HepG2 (cell line): ENCODE measurements around the gene RTP5. TPM values are rescaled to one million over a fixed set of nuclear protein-coding genes. Genes with fewer than 3 reads are reported as not detected.

ENCODE experiments used
- ATAC-seq: fragments of 200-7000 bp; cut with Tn5 transposase; 3 replicates; pipeline ENCODE4 v1.9.1; 2020; ENCODE audit warnings: mild to moderate bottlenecking, moderate library complexity
- BruUV-seq: library from RNA; stranded (reverse); fragments of 400-500 nt; replicated peaks from 2 replicates; lab custom pipeline; 2021; lab: Mats Ljungman, UMichigan
- CTCF ChIA-PET: fragments of 300-600 bp; formaldehyde crosslinking; extraction: SDS; loops from one replicate; lab custom pipeline; 2021; ENCODE audit warnings: low total read pairs, inconsistent platforms, low intra/inter-chr PET ratio; lab: Yijun Ruan, JAX
- POLR2A ChIA-PET: fragments of 350-600 bp; sonication (Branson Sonifier 250); formaldehyde crosslinking; loops from one replicate; lab custom pipeline; 2020; ENCODE audit warnings: antibody characterized with exemption, inconsistent platforms; lab: Yijun Ruan, JAX
- DNase-seq: peaks from one replicate; pipeline ENCODE4 v3.0.0-alpha.2; 2015; ENCODE audit warnings: low spot score
- FAIRE-seq: peaks from 3 replicates; lab custom pipeline; 2011; peaks lifted over from hg19 to GRCh38; lab: Jason Lieb, UNC
- H2AFZ ChIP-seq: one replicate; pipeline ENCODE4 v1.6.1; 2011; ENCODE audit warnings: low read length, inconsistent platforms
- H3K27ac ChIP-seq: fragments of 300-600 bp; 3 replicates; pipeline ENCODE4 v1.8.0; 2011; ENCODE audit warnings: mixed run types, mild to moderate bottlenecking, mixed read lengths, low read length, inconsistent platforms; ENCODE audit not compliant: insufficient read depth; ENCODE audit errors: extremely low read length
- H3K27me3 ChIP-seq, 2 experiments: fragments of 200-600 bp in 1 of 2; 2 replicates in 1 of 2; 3 replicates in 1 of 2; pipeline versions ENCODE4 v1.6.0 to v1.8.0; 2011; ENCODE audit warnings: low read length in 2 of 2, mild to moderate bottlenecking in 2 of 2, moderate library complexity in 2 of 2, inconsistent platforms in 1 of 2; ENCODE audit not compliant: insufficient read depth in 2 of 2, control insufficient read depth in 1 of 2
- H3K36me3 ChIP-seq, 2 experiments: fragments of 200-600 bp in 1 of 2; replicated peaks in 1 of 2; 2 replicates in 1 of 2; 3 replicates in 1 of 2; pipeline versions ENCODE4 v1.5.1 to v1.8.0; 2011; ENCODE audit warnings: low read length in 2 of 2, inconsistent platforms in 1 of 2; ENCODE audit not compliant: insufficient read depth in 2 of 2, control insufficient read depth in 1 of 2
- H3K4me1 ChIP-seq: 2 replicates; pipeline ENCODE4 v1.5.1; 2012; ENCODE audit warnings: low read length, inconsistent platforms; ENCODE audit not compliant: insufficient read depth
- H3K4me2 ChIP-seq: 2 replicates; pipeline ENCODE4 v1.6.0; 2011; ENCODE audit warnings: low read depth, low read length, inconsistent platforms
- H3K4me3 ChIP-seq, 3 experiments: fragments of 200-600 bp in 1 of 3; sonication (generic), shearing (Covaris generic) in 1 of 3; replicated peaks in 1 of 3; 2 replicates each; pipeline ENCODE4 v1.5.1; 2011 to 2016; ENCODE audit warnings: low read length in 3 of 3, inconsistent platforms in 2 of 3, low read depth in 2 of 3, mild to moderate bottlenecking in 2 of 3, control low read depth in 1 of 3, mixed read lengths in 1 of 3; ENCODE audit not compliant: insufficient read depth in 1 of 3
- H3K79me2 ChIP-seq: one replicate; pipeline ENCODE4 v1.6.1; 2011; ENCODE audit warnings: low read length, inconsistent platforms; ENCODE audit not compliant: insufficient read depth
- H3K9ac ChIP-seq: 2 replicates; pipeline ENCODE4 v1.6.0; 2011; ENCODE audit warnings: mild to moderate bottlenecking, low read depth, low read length, inconsistent platforms; ENCODE audit not compliant: insufficient read depth
- H3K9me3 ChIP-seq: 2 replicates; pipeline ENCODE4 v1.5.1; 2012; ENCODE audit warnings: mild to moderate bottlenecking, low read length
- H4K20me1 ChIP-seq: 2 replicates; pipeline ENCODE4 v1.6.0; 2011; ENCODE audit warnings: inconsistent platforms, mild to moderate bottlenecking, low read length, moderate library complexity; ENCODE audit not compliant: insufficient read depth
- ARNT ChIP-seq: fragments of 450-650 bp; IDR thresholded peaks from 2 replicates; pipeline ENCODE4 v1.6.1; 2017
- ASH2L ChIP-seq: fragments of 300-600, 200-600 bp; sonication (generic); IDR thresholded peaks from 2 replicates; pipeline ENCODE4 v1.7.0; 2017; ENCODE audit warnings: low read depth, mild to moderate bottlenecking, moderate library complexity, mixed read lengths, low read length; ENCODE audit not compliant: insufficient read length
- CERS6 ChIP-seq: sonication (generic); formaldehyde crosslinking; IDR thresholded peaks from 2 replicates; pipeline ENCODE4 v1.5.0; 2020; ENCODE audit warnings: missing genetic modification reagents
- CREM ChIP-seq, 2 experiments: sonication (generic) in 1 of 2; formaldehyde crosslinking in 1 of 2; IDR thresholded peaks; 2 replicates each; pipeline versions ENCODE4 v1.4.0 to v1.6.1; 2016 to 2020; ENCODE audit warnings: antibody characterized with exemption in 1 of 2, mild to moderate bottlenecking in 1 of 2, missing genetic modification reagents in 1 of 2
- CTCF ChIP-seq: sonication (generic); formaldehyde crosslinking; IDR thresholded peaks from 2 replicates; pipeline ENCODE4 v1.5.0; 2020; ENCODE audit warnings: mild to moderate bottlenecking, missing genetic modification reagents, moderate library complexity
- HDAC2 ChIP-seq: sonication (generic); formaldehyde crosslinking; IDR thresholded peaks from 2 replicates; pipeline ENCODE4 v1.4.0; 2020; ENCODE audit warnings: missing genetic modification reagents
- MLX ChIP-seq: IDR thresholded peaks from 2 replicates; pipeline ENCODE4 v1.6.1; 2016
- MYNN ChIP-seq: sonication (generic); formaldehyde crosslinking; IDR thresholded peaks from 2 replicates; pipeline ENCODE4 v1.4.0; 2020; ENCODE audit warnings: mild to moderate bottlenecking, low read depth, missing genetic modification reagents
- SMAD9 ChIP-seq: sonication (generic); formaldehyde crosslinking; IDR thresholded peaks from 2 replicates; pipeline ENCODE4 v1.5.1; 2020; ENCODE audit warnings: mild to moderate bottlenecking, missing genetic modification reagents
- USF2 ChIP-seq, 2 experiments: sonication (generic) in 1 of 2; formaldehyde crosslinking in 1 of 2; IDR thresholded peaks; 2 replicates each; pipeline versions ENCODE4 v1.5.1 to v1.6.1; 2011 to 2020; ENCODE audit warnings: borderline replicate concordance in 1 of 2, low read depth in 1 of 2, low read length in 1 of 2, mild to moderate bottlenecking in 1 of 2, missing genetic modification reagents in 1 of 2, moderate library complexity in 1 of 2
- ZBTB14 ChIP-seq: sonication (generic); formaldehyde crosslinking; IDR thresholded peaks from 2 replicates; pipeline ENCODE4 v1.4.0; 2020; ENCODE audit warnings: missing genetic modification reagents
- ZNF292 ChIP-seq: sonication (generic); formaldehyde crosslinking; IDR thresholded peaks from 2 replicates; pipeline ENCODE4 v1.8.1; 2022; ENCODE audit warnings: mild to moderate bottlenecking, low read depth, missing genetic modification reagents, borderline replicate concordance
- ZNF335 ChIP-seq: sonication (generic); formaldehyde crosslinking; IDR thresholded peaks from 2 replicates; pipeline ENCODE4 v1.4.0; 2020; ENCODE audit warnings: missing genetic modification reagents
- ZNF510 ChIP-seq: sonication (generic); formaldehyde crosslinking; IDR thresholded peaks from 2 replicates; pipeline ENCODE4 v1.4.0; 2020; ENCODE audit warnings: low read depth, mild to moderate bottlenecking, missing genetic modification reagents
- ZNF576 ChIP-seq: sonication (generic); formaldehyde crosslinking; IDR thresholded peaks from 2 replicates; pipeline ENCODE4 v1.4.0; 2020; ENCODE audit warnings: mild to moderate bottlenecking, missing genetic modification reagents
- ZNF597 ChIP-seq: sonication (generic); formaldehyde crosslinking; IDR thresholded peaks from 2 replicates; pipeline ENCODE4 v1.5.0; 2020; ENCODE audit warnings: missing genetic modification reagents
- WGBS: methylation state at CpG from one replicate; pipeline ENCODE4 v1.1.6; 2017; ENCODE audit warnings: low lambda C conversion rate; 5-methylcytosine and 5-hydroxymethylcytosine counted together
- in situ Hi-C: cut with HindIII; loops from 2 replicates; pipeline ENCODE4 v1.10.0; 2017; ENCODE audit warnings: low pct_unique_long_range_greater_than_20kb; ENCODE audit not compliant: extremely low pct_ligation_motif_present
- intact Hi-C: fragments of 100-400 bp; cut with micrococcal nuclease; formaldehyde crosslinking; loops from one replicate; pipeline ENCODE4 v1.10.0; 2022; ENCODE audit not compliant: unreplicated experiment
- polyA plus RNA-seq, 8 experiments: library from polyadenylated mRNA; depleted of rRNA in 3 of 8; stranded (reverse) in 7 of 8; unstranded in 1 of 8; fragments of >200 nt; fragmentation: Illumina TruSeq in 4 of 8; extraction: Trizol in 4 of 8; gene quantifications; 2 replicates each; pipeline versions ENCODE4 v1.2.1 to v1.2.3, GENCODE V29; 2011 to 2016; ENCODE audit warnings: low read depth in 4 of 8, missing spikeins in 1 of 8, mixed read lengths in 1 of 8; ENCODE audit not compliant: insufficient read depth in 1 of 8
- total RNA-seq, 5 experiments: library from RNA; depleted of rRNA; stranded (reverse); fragments of >200 nt; fragmentation: Illumina TruSeq; extraction: Trizol; gene quantifications; 2 replicates each; pipeline ENCODE4 v1.2.3, GENCODE V29; 2016; ENCODE audit warnings: low read depth in 1 of 5

Gene RTP5
- total and polyA plus RNA-seq, 2 of the 13 experiments (the other 11 are each of a cell fraction or from before 2014, with no cell fraction given): not detected

GRCh38 chr2:241870081-241870541 lies 582 bp downstream of the RTP5 start:
- H3K36me3 ChIP-seq: no peaks in the 10 kb centered on the region
- H2AFZ ChIP-seq: no peak overlapping the region
- in situ Hi-C loops: loop anchor here (10.0 kb wide), 1 partner anchor 135 kb away; the partner anchor contains the start of gene D2HGDH
- ChIA-PET POLR2A (no interaction called here), CTCF (no interaction called here)
- 56% methylated on average over 12 of the region's 28 CpGs for WGBS
- no peak overlapping the region for H3K4me2 ChIP-seq
- peaks cover 15% of the 10 kb centered on the region for H3K9me3 ChIP-seq
- 0 out of 2 replicates have a peak, but pooled peaks cover 5% of the 10 kb centered on the region for H4K20me1 ChIP-seq
- ATAC-seq (no peak), DNase-seq (no peak), FAIRE-seq (no peak)
- peaks cover 10 to 53% of the 10 kb centered on the region in 2 experiments for H3K27me3 ChIP-seq
- no peak overlapping the region for H3K9ac ChIP-seq
- intact Hi-C loops: no loop called here
- BruUV-seq: no TSS peak
- H3K27ac ChIP-seq: no peak overlapping the region
- H3K4me1 ChIP-seq: no peaks in the 10 kb centered on the region
- no peak overlapping the region for H3K4me3 ChIP-seq
- no peaks in the 10 kb centered on the region for H3K79me2 ChIP-seq
- TF ChIP-seq ARNT (no peak), CREM (IDR thresholded peaks at IDR 0.05) (no peak), CREM (CRISPR knock-in tag; IDR thresholded peaks at IDR 0.05) (no peak), CERS6 (CRISPR knock-in tag) (no peak), ZNF597 (CRISPR knock-in tag) (no peak), HDAC2 (CRISPR knock-in tag) (no peak), ZNF576 (CRISPR knock-in tag) (no peak), USF2 (IDR thresholded peaks at IDR 0.05; ENCODE audit: low read depth, low read length) (no peak), USF2 (CRISPR knock-in tag; IDR thresholded peaks at IDR 0.05; ENCODE audit: borderline replicate concordance) (no peak), SMAD9 (CRISPR knock-in tag) (no peak), ZNF510 (CRISPR knock-in tag) (no peak), MLX (CRISPR knock-in tag) (no peak), CTCF (no peak), ZNF335 (CRISPR knock-in tag) (no peak), ZBTB14 (CRISPR knock-in tag) (no peak), ASH2L (no peak), MYNN (CRISPR knock-in tag) (no peak), ZNF292 (CRISPR knock-in tag) (no peak)
- TF ChIP-seq, all 625 proteins: peak for 0
